Neural cell (in vitro differentiated cells): ENCODE results near the gene MYBPHL.

Experiments
- EZH2 ChIP-seq: fragments of 200-600, 300-800 bp; shearing (Covaris generic), sonication (generic); IDR thresholded peaks from 2 replicates; pipeline ENCODE4 v1.6.1; 2014; ENCODE audit warnings: antibody characterized with exemption, low read length, borderline replicate concordance, mild to moderate bottlenecking; ENCODE audit not compliant: insufficient read depth, poor library complexity, severe bottlenecking
- SMC3 ChIP-seq: fragments of 450-650 bp; conservative IDR thresholded peaks from 2 replicates; pipeline ENCODE4 v1.6.1; 2014; ENCODE audit warnings: antibody characterized with exemption, mild to moderate bottlenecking, moderate library complexity; ENCODE audit not compliant: poor library complexity

- TF ChIP-seq EZH2 (no peak), SMC3 (no peak)
Measured at GRCh38 chr1:109269981-109270622, 36.7 kb downstream of the MYBPHL start.
